ENCODE results near the gene TRIM13.

The TRIM13 gene

DNA sequence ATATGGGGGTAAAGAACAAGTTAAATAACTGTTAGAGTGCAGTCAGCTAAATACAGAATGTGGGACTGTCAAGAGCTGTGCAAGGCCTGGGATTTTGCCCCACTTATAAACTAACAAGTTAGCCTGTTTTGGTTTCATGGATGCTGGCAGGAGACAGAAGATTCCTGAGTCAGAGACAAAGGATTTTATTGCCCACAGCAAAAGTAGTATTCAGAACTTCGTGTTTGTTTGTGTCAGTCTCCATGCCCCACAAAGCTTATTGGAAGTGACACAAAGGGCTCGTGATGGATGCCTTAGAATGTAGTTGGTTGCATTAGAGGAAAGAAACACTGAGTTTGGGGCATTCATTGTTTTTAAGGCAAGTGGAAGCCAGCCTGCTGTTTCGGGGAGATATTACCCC is 38.5 kb upstream of the TRIM13 start:
- TF ChIP-seq, protein P1, sequence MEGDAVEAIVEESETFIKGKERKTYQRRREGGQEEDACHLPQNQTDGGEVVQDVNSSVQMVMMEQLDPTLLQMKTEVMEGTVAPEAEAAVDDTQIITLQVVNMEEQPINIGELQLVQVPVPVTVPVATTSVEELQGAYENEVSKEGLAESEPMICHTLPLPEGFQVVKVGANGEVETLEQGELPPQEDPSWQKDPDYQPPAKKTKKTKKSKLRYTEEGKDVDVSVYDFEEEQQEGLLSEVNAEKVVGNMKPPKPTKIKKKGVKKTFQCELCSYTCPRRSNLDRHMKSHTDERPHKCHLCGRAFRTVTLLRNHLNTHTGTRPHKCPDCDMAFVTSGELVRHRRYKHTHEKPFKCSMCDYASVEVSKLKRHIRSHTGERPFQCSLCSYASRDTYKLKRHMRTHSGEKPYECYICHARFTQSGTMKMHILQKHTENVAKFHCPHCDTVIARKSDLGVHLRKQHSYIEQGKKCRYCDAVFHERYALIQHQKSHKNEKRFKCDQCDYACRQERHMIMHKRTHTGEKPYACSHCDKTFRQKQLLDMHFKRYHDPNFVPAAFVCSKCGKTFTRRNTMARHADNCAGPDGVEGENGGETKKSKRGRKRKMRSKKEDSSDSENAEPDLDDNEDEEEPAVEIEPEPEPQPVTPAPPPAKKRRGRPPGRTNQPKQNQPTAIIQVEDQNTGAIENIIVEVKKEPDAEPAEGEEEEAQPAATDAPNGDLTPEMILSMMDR (IDR thresholded peaks at IDR 0.05; ENCODE audit: low read depth, low read length): no peak
- TF ChIP-seq, protein P2, sequence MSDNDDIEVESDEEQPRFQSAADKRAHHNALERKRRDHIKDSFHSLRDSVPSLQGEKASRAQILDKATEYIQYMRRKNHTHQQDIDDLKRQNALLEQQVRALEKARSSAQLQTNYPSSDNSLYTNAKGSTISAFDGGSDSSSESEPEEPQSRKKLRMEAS (IDR thresholded peaks at IDR 0.05; ENCODE audit: low read depth, low read length): no peak
- TF ChIP-seq MYC (IDR thresholded peaks at IDR 0.05; ENCODE audit: low read depth, low read length) (no peak), POLR2A (IDR thresholded peaks at IDR 0.05; ENCODE audit: extremely low read depth, insufficient read length) (no peak)
- no peak for DNase-seq (ENCODE audit: low read depth)

DNA sequence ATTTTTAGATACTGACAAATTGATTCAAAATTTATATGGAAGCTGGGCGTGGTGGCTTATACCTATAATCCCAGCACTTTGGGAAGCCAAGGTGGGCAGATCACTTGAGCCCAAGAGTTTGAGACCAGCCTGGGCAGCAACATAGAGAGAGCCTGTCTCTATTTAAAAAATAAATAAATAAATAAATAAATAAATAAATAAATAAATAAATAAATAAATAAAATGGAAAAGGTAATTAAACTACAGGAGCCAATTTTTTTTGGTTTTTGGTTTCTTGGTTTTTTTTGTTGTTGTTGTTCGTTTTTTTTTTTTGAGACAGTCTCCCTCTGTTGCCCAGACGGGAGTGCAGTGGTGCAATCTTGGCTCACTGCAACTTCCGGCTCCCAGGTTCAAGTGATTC is 29.4 kb upstream of the TRIM13 start:
- DNase-seq (ENCODE audit: low read depth): no peak
- TF ChIP-seq POLR2A (IDR thresholded peaks at IDR 0.05; ENCODE audit: extremely low read depth, insufficient read length) (no peak), MYC (IDR thresholded peaks at IDR 0.05; ENCODE audit: low read depth, low read length) (no peak)
- TF ChIP-seq, protein P2 (IDR thresholded peaks at IDR 0.05; ENCODE audit: low read depth, low read length): no peak
- TF ChIP-seq, protein P1 (IDR thresholded peaks at IDR 0.05; ENCODE audit: low read depth, low read length): no peak
- H3K4me3 ChIP-seq (ENCODE audit: low read depth, low read length): no peak overlapping the region

More for the DNA sequence above, 38.5 kb upstream of the TRIM13 start:
- H3K4me3 ChIP-seq (ENCODE audit: low read depth, low read length): no peak overlapping the region

DNA sequence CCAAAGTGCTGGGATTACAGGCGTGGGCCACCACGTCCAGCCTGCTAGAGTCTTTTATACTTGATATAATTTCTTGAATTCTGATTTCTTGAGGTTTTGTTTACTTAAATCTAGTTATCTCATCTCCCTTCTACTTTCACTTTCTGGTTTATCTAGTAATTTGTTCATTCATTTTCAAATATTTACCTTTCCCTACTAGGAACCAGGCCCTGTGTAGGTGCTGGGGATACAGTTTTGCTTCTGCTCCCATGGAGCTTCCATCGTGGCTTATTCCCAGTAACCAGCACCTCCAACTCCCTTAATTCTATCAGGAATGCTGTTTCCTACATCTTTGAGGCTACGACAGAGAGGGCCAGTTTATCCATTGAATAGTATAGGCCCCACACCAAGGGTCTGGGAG is 24.1 kb upstream of the TRIM13 start:
- DNase-seq (ENCODE audit: low read depth): no peak
- H3K4me3 ChIP-seq (ENCODE audit: low read depth, low read length): no peak overlapping the region
- TF ChIP-seq POLR2A (IDR thresholded peaks at IDR 0.05; ENCODE audit: extremely low read depth, insufficient read length) (no peak), MYC (IDR thresholded peaks at IDR 0.05; ENCODE audit: low read depth, low read length) (no peak)
- TF ChIP-seq, protein P1 (IDR thresholded peaks at IDR 0.05; ENCODE audit: low read depth, low read length): no peak
- TF ChIP-seq, protein P2 (IDR thresholded peaks at IDR 0.05; ENCODE audit: low read depth, low read length): no peak

DNA sequence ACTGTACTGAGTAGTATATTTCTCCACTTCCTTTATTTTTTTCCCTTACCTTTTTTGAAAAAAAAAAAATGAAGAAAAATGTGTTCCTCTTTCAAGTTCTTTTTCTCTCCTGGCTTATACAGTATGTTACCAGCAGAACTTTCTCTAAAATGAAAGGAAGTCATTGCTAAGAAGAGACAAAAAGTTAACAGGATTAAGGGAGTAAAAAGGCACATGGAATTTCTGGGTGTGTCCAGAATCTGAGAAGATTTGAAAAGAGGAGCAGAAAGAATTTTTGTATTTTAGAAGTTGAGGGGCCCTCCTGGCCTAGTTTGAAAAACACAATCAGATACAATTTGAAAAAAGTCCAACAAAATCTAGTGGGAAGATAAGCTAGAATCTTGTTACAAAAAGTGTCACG is 21.0 kb upstream of the TRIM13 start:
- H3K4me3 ChIP-seq (ENCODE audit: low read depth, low read length): no peak overlapping the region
- DNase-seq (ENCODE audit: low read depth): no peak
- TF ChIP-seq, protein P2 (IDR thresholded peaks at IDR 0.05; ENCODE audit: low read depth, low read length): no peak
- TF ChIP-seq, protein P1 (IDR thresholded peaks at IDR 0.05; ENCODE audit: low read depth, low read length): no peak
- TF ChIP-seq MYC (IDR thresholded peaks at IDR 0.05; ENCODE audit: low read depth, low read length) (no peak), POLR2A (IDR thresholded peaks at IDR 0.05; ENCODE audit: extremely low read depth, insufficient read length) (no peak)

DNA sequence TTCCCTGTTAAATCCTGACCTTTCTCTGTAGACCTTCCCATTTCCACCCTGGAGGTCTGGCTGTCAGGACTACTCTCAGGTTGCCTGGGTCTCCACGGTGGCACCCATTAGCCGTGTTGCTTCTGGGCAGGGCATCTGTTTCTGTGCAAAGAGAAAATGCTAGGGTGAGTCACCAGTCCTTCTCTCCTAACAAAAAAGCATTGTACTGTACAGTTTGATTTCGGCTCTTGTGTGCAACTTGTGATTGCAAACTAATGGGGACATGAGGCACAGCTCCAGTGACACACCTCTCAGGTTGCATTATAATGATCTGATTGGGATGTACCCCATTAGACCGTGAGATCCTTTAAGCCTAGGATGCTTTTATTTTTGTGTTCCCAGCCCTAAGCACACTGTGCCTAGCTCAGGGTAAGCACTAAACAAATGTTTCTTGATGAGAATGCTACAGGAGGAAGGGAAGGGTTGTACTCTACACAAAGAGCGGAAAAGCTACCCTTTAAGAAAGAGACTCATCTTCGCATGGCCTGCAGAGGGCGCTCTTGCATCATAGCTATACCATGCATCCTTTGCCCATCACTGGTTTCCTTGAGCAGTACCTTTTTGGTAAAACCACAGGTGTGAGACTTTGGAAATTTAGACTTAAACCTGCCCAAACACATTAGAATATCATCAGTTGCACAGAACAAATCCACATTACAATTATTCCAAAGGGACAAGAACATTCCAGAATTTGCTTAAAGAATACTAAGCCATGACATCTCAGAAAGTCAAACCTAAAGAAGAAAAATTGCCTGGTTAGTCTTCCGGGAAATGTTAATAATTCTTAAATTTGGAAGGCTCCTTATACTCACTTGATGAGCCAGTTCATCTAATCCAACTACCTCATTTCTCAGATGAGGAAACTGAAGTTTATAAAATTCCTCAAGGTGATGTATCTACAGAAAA is 20.3 kb upstream of the TRIM13 start:
- H3K4me3 ChIP-seq (ENCODE audit: low read depth, low read length): no peak overlapping the region
- TF ChIP-seq, protein P1 (IDR thresholded peaks at IDR 0.05; ENCODE audit: low read depth, low read length): peak; percentile 94
- TF ChIP-seq, protein P2 (IDR thresholded peaks at IDR 0.05; ENCODE audit: low read depth, low read length): no peak
- peak; percentile 85 for DNase-seq (ENCODE audit: low read depth)

Data from NB4 (cell line).